Keratinocyte (primary cell): ENCODE measurements around the gene ZDHHC21.

Experiments
- CTCF ChIP-seq, 3 experiments: IDR thresholded peaks in 1 of 3; conservative IDR thresholded peaks in 1 of 3; optimal IDR thresholded peaks in 1 of 3; 2 replicates in 2 of 3; 3 replicates in 1 of 3; pipeline versions ENCODE3 to v1.5.1; 2011; ENCODE audit warnings: low read length in 3 of 3, mild to moderate bottlenecking in 3 of 3, moderate library complexity in 2 of 3, control low read depth in 1 of 3, inconsistent platforms in 1 of 3; ENCODE audit not compliant: insufficient read depth in 2 of 3; ENCODE audit errors: extremely low read depth in 1 of 3
- EZH2 ChIP-seq: IDR thresholded peaks from one replicate; pipeline ENCODE4 v1.6.1; 2012; ENCODE audit warnings: inconsistent platforms, mild to moderate bottlenecking, low read length, moderate library complexity

- no peak for TF ChIP-seq CTCF (optimal IDR thresholded peaks at IDR 0.05 in 1 of 3, IDR thresholded peaks at IDR 0.05 in 1 of 3, conservative IDR thresholded peaks at IDR 0.05 in 1 of 3; ENCODE audit: extremely low read depth in 1 of 3, insufficient read depth in 2 of 3, low read length in 3 of 3)
- TF ChIP-seq EZH2, result no peak
Observed at GRCh38 chr9:14654932-14655331, 38.3 kb downstream of the ZDHHC21 start.
